ENCODE data around the gene LRAT. TPM values are rescaled to one million over a fixed set of nuclear protein-coding genes. Genes with fewer than 3 reads are reported as not detected.

The LRAT gene
- polyA plus RNA-seq, 3 donors: 0.09 to 1.6 (median 0.37) TPM

DNA sequence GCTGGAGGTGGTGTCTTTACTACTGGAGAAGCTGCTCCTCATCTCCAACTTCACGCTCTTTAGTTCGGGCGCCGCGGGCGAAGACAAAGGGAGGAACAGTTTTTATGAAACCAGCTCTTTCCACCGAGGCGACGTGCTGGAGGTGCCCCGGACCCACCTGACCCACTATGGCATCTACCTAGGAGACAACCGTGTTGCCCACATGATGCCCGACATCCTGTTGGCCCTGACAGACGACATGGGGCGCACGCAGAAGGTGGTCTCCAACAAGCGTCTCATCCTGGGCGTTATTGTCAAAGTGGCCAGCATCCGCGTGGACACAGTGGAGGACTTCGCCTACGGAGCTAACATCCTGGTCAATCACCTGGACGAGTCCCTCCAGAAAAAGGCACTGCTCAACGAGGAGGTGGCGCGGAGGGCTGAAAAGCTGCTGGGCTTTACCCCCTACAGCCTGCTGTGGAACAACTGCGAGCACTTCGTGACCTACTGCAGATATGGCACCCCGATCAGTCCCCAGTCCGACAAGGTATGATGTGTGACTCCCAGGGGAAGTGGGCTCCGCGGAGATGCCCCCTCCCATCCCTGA lies 634 bp downstream of the LRAT start:
- 3 to 9% (median 9%) methylated on average over 31 of the region's 31 CpGs for WGBS, 3 donors
- H3K27ac ChIP-seq (ENCODE audit: low read depth, low read length): no peak overlapping the region

DNA sequence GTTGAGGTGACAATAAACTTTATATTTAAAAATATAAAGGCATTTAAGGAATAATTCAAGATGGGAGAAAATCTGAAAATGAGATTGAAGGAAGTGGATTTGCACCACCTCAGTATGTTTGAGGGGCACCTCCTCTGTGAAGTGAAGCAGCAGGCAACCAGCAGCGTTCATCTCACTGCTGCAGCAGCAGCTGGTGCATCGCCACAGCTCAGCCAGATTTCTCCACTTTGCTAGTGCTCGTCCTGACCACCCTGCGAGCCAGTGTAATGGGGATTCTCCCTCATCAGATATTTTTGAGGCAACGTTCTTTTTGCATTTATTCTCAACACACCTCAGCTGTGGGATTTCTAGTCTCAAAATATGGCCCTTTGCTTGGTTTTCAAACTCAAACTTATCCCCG lies 13.9 kb downstream of the LRAT start:
- no peak overlapping the region for H3K27ac ChIP-seq (ENCODE audit: low read depth, low read length)
- 69 to 72% (median 71%) methylated on average over 6 of the region's 6 CpGs for WGBS, 3 donors

DNA sequence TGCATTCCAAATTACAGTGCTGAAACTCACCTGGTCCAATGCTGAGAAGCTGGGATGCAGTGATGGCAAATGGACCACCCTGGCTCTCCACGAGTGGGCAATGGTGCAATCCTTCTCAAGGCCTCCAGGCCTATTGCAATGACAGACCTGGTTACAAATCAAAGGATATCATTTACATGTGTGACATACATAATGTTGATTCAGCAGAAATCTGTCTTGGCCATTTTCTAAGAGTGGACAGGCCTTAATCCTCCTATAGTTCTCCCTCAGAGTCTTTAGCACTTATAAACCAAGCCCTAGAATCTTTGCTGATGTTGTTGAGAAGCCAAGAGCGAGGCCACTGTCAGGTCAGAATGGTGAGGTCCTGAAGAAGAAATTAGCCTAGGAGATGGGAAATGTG lies 17.1 kb downstream of the LRAT start:
- WGBS, 3 donors: 68 to 86% (median 84%) methylated on average over 2 of the region's 2 CpGs
- H3K27ac ChIP-seq (ENCODE audit: low read depth, low read length): no peak overlapping the region

DNA sequence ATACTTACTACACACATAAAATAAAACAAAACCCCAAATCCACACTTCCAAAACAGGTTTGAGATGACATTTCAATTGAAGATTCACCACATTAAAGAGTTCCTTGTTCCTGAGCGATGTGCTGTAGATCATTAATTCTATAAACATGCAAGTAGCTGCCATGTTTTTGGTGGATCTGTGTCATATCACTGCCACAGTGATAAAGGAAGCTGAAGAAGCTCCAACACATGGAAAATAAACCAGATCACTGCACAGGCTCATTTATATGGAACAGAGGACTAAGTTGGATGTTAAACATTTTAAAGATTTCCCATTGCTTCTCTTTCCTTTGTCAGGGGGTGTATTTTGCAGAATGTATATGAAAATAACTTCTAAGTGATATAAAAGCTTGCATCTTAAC lies 34.5 kb downstream of the LRAT start:
- H3K27ac ChIP-seq (ENCODE audit: low read depth, low read length): no peak overlapping the region
- 80 to 87% (median 84%) methylated on average over 1 of the region's 1 CpG for WGBS, 3 donors

DNA sequence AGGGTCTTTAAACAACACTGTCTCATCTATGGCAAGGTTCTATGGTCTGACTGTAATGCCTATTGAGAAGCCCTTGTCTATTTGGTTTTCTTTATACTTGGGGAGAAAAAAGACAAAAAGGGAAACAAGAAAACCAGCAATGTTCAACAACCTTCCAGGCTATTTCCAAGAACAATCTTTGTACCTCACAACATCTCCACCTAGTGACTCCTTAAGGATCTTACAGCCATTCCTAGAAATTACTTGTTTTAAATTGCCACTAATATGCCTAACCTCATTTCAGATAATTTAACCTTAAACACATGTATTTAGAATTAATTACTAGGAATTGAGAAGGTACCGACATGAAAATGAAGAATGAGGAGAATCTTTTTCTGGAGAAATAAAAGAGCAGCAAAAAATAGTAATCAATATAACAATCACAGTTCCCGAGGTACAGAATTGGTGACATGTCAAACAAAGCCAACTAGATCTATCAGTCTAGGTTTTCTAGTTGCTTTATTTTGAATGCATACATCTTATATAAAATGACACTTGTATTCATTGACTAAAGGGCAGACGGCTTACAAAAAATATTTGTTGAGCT lies 35.7 kb downstream of the LRAT start:
- 29 to 46% (median 40%) methylated on average over 3 of the region's 3 CpGs for WGBS, 3 donors
- H3K27ac ChIP-seq (ENCODE audit: low read depth, low read length): no peak overlapping the region

DNA sequence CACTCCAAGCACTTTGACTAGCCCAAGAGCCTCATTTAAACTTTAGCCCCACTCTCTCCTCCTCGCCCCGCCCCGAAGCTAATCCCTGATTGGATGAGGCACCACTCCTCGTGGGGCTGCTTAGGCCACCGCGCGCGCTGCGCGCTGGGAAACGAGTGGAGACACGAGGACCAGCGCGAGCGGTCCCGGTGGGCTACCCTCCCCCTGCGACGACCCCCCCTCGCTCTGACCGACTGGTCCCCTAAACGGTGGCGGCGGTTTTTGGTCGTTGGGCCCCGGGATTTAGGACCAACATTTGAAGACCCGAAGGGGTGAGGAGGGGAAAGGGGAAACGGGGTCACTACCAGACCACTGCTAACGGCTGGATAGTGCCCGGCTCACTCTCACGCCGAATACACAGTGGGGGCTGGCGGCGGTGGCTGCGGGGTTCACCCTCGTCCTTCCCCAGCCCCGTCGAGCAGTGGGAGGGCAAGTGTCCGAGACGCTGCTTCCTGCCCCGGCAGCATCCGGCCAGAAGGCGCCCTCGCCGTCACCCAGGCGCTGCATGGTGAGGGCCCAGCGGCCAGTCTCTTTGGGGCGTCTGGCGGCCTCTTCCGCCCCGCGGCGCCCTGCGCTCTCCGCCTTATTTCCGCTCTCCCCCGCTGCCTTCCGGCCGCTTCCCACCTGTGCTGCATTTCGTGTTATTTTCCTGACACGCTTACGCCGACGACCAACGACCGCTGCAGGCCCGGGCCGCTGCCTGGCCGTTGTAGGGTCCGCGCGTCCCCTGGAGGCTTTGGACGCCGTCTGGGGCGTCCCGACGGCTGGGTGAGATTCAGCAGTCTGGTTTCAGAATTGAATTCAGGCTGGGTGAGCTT lies 37.6 kb downstream of the LRAT start, which contains the start of gene RBM46:
Gene RBM46, plus strand, starts transcription at position 147 of the 857 bp plus-strand sequence. CDS start 15,481 bp downstream, outside the sequence.
- 67 to 75% (median 69%) methylated on average over 70 to 76 of the region's 76 CpGs for WGBS, 3 donors
- H3K27ac ChIP-seq (ENCODE audit: low read depth, low read length): no peak within 1 kb of the TSS

DNA sequence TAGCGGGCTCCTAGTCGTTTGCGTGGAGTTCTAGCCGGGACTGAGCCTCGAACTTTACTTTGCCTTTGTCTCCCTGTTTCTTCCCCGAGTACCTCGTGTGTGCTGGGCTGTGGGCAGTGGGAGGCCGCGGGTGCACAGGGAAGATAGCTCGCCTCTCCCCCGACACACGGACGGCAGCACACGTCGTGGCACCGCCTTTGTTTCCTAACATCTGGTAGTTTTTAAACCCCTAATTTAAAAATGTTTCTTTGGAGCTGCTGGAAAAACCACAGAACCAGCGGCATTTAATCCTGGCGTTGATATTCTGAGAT lies 38.1 kb downstream of the LRAT start:
- WGBS, 3 donors: 72 to 81% (median 78%) methylated on average over 18 of the region's 18 CpGs
- no peak overlapping the region for H3K27ac ChIP-seq (ENCODE audit: low read depth, low read length)

Other genes with a start within 250 kb of the LRAT start
- 10 to 100 TPM; 22.7 to 38.9 (median 27.9) TPM for gene PLRG1, start 193.6 kb upstream of the LRAT start, polyA plus RNA-seq
- gene FGB, start 181.0 kb upstream of the LRAT start, polyA plus RNA-seq: under 1 TPM in 2 of 3 donors, not detected in 1; 0.14 to 0.31 TPM
- gene FGA, start 153.3 kb upstream of the LRAT start, polyA plus RNA-seq: 1 to 10 TPM in 1 of 3 donors, under 1 TPM in 2; 0.34 to 2.1 (median 0.85) TPM
- under 1 TPM in 2 of 3 donors, not detected in 1; 0.30 to 0.34 TPM for gene FGG, start 131.3 kb upstream of the LRAT start, polyA plus RNA-seq
- under 1 TPM; 0.06 to 0.22 (median 0.06) TPM for gene RBM46, start 37.3 kb downstream of the LRAT start, polyA plus RNA-seq